Astrocyte of the cerebellum (primary cell): Measurements from ENCODE around the gene SPOCK1.

Source experiments
- DNase-seq: peaks from one replicate; pipeline ENCODE4 v3.0.0-alpha.2; 2011; ENCODE audit warnings: low read depth
- H3K4me3 ChIP-seq: 2 replicates; pipeline ENCODE4 v1.5.1; 2011; ENCODE audit warnings: mild to moderate bottlenecking, low read depth, low read length, moderate library complexity
- in situ Hi-C: cut with HindIII; loops from 2 replicates; pipeline ENCODE4 v1.10.0; 2017; ENCODE audit warnings: low sequenced_read_pairs
- TF ChIP-seq, protein P1 (sequence below): IDR thresholded peaks from 2 replicates; pipeline ENCODE4 v1.5.1; 2012; ENCODE audit warnings: low read length, low read depth, moderate library complexity, mild to moderate bottlenecking; ENCODE audit errors: missing control alignments

SPOCK1 gene

GRCh38 chr5:137148159-137148558 lies 351.0 kb downstream of the SPOCK1 start:
- TF ChIP-seq, protein P1, sequence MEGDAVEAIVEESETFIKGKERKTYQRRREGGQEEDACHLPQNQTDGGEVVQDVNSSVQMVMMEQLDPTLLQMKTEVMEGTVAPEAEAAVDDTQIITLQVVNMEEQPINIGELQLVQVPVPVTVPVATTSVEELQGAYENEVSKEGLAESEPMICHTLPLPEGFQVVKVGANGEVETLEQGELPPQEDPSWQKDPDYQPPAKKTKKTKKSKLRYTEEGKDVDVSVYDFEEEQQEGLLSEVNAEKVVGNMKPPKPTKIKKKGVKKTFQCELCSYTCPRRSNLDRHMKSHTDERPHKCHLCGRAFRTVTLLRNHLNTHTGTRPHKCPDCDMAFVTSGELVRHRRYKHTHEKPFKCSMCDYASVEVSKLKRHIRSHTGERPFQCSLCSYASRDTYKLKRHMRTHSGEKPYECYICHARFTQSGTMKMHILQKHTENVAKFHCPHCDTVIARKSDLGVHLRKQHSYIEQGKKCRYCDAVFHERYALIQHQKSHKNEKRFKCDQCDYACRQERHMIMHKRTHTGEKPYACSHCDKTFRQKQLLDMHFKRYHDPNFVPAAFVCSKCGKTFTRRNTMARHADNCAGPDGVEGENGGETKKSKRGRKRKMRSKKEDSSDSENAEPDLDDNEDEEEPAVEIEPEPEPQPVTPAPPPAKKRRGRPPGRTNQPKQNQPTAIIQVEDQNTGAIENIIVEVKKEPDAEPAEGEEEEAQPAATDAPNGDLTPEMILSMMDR = no peak
- in situ Hi-C loops = no loop called here
- no peak overlapping the region for H3K4me3 ChIP-seq
- no peak for DNase-seq

DNA sequence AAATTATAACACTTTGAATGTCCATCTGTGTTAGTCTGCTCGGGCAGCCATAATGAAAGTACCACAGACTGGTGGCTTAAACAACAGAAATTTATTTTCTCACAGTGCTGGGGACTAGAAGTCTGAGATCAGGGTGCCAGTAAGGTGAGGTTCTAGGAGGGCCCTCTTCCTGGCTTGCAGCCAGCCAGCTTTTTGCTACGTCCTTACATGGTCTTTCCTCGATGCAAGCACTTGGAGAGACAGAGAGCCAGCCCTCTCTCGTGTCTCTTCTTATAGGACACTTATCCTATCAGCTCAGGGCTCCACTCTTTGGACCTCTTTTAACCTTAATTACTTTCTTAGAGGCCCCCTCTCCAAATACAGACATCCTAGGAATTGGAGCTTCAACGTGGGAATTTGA lies 351.8 kb downstream of the SPOCK1 start:
- TF ChIP-seq, protein P1 = no peak
- no peak for DNase-seq
- in situ Hi-C loops = no loop called here
- no peak overlapping the region for H3K4me3 ChIP-seq

DNA sequence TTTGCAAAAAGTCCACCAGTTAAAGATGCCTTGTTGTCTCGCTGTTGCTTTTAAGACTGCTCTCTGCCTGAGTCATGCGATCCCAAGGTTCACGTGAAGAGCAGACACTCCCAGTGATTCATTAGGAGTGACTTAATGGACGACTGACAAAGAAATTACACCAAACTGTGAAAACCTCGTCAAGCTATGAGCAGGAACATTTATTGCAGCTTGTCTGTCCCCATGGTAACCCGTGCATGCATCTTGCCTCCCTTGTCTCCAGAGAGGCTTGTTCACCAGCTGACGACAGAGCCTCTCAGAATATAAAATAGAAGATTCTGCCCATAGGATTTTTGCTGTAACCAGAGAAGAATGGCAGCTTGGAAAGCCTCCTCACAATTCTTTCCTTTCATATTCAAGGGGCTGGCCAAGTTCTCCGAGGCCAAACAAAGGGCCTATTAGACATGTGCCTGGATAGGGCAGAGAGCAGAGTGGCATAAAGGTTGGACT lies 352.7 kb downstream of the SPOCK1 start:
- no peak overlapping the region for H3K4me3 ChIP-seq
- DNase-seq = peak; percentile 83
- TF ChIP-seq, protein P1 = no peak
- in situ Hi-C loops = no loop called here

- TF ChIP-seq, protein P1 = no peak
- no peak overlapping the region for H3K4me3 ChIP-seq
- no peak for DNase-seq
- in situ Hi-C loops = no loop called here
Measured at GRCh38 chr5:137145721-137146120, 353.4 kb downstream of the SPOCK1 start.

DNA sequence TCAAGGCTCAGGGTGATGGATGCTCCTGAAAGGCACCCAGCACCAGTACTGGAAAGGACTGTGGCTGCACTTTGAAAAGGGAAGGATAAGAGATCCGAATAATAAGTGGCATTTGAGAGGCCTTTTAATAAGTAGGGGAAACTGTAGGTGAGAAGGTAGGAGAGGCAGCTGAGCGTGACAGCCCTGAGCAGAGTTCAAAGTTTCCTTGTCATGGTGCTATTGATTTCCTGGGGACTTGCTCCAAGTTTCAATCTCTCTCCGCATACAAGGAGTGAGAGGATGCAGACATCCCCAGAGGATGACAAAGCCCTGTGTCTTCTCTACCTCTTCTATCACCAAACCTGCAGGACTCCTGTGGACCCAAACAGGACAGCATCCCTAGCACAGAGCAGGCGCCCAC lies 354.5 kb downstream of the SPOCK1 start:
- in situ Hi-C loops = no loop called here

DNA sequence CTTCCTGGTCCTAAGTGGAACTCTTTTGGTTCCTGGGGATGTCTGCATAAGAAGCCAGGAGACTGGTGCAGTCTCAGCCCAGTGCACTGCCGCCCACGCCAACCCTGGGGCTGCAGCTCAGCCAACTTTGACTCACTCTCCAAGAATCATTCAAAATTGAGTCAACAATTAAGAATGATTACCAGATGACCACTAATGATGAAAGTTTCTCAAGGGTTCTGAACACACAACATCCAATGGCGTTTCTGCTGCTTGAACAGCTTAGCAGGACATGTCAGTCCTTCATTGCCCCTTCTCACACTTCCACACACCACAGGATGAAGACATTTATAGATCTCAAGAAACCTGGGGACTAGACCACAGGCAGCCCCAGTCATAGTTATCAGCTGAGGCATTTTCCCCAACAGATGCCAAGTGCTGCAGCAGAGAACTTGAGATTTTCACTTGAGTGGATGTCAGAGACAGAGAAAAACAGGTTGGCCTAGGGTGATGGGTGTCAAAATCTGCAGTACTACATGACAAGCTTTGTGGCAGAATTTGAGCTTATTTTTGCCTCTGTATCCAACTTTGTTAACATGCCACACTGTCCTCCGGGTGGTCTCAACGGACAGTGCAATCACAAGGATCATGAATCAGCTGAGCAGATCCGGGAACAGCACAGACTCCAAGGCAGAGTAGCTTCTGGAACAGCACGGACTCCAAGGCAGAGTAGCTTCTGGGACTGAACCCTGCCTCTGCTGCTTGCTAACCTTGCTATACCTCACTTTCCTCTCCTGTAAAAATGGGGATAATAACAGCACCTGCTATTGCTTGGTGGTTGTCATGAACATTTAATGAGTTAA lies 356.1 kb downstream of the SPOCK1 start:
- no peak overlapping the region for H3K4me3 ChIP-seq
- in situ Hi-C loops = no loop called here
- peak; percentile 77 for DNase-seq
- TF ChIP-seq, protein P1 = no peak

More for the DNA sequence above, 354.5 kb downstream of the SPOCK1 start:
- TF ChIP-seq, protein P1 = no peak
- H3K4me3 ChIP-seq = no peak overlapping the region
- no peak for DNase-seq
